IMR-90 (cell line): ENCODE data around the gene OR52W1. TPM values are rescaled to one million over a fixed set of nuclear protein-coding genes. Genes with fewer than 3 reads are reported as not detected.

ENCODE experiments used
- polyA plus RNA-seq, 3 experiments: library from polyadenylated mRNA; depleted of rRNA; stranded (reverse); fragments of >200 nt; gene quantifications; 2 replicates each; pipeline ENCODE4 v1.2.3, GENCODE V29; 2012; ENCODE audit warnings: low replicate concordance in 1 of 3
- total RNA-seq: library from RNA; depleted of rRNA; stranded (reverse); fragments of >200 nt; gene quantifications from 2 replicates; pipeline ENCODE4 v1.2.3, GENCODE V29; 2012; rRNA removed

The OR52W1 gene
- total and polyA plus RNA-seq, 2 of the 4 experiments (the other 2 are of a cell fraction), result not detected

Other genes starting within 250 kb of the OR52W1 start
- not detected in 2 replicates for gene OR56A5, start 230.7 kb upstream of the OR52W1 start, total RNA-seq
- not detected in 2 replicates for gene OR56A5, start 230.7 kb upstream of the OR52W1 start, polyA plus RNA-seq (2012; rRNA removed)
- not detected in 2 replicates for gene OR52L1, start 212.2 kb upstream of the OR52W1 start, total RNA-seq
- not detected in 2 replicates for gene OR52L1, start 212.2 kb upstream of the OR52W1 start, polyA plus RNA-seq (2012; rRNA removed)
- gene OR56A4, start 192.3 kb upstream of the OR52W1 start, total RNA-seq, result not detected in 2 replicates
- not detected in 2 replicates for gene OR56A4, start 192.3 kb upstream of the OR52W1 start, polyA plus RNA-seq (2012; rRNA removed)
- gene OR56A1, start 168.5 kb upstream of the OR52W1 start, total RNA-seq, result not detected in 2 replicates
- gene OR56A1, start 168.5 kb upstream of the OR52W1 start, polyA plus RNA-seq (2012; rRNA removed), result not detected in 2 replicates
- not detected in 2 replicates for gene OR56B4, start 91.5 kb upstream of the OR52W1 start, total RNA-seq
- gene OR56B4, start 91.5 kb upstream of the OR52W1 start, polyA plus RNA-seq (2012; rRNA removed), result not detected in 2 replicates
- gene OR52B2, start 28.9 kb upstream of the OR52W1 start, total RNA-seq, result not detected in 2 replicates
- gene OR52B2, start 28.9 kb upstream of the OR52W1 start, polyA plus RNA-seq (2012; rRNA removed), result not detected in 2 replicates
- not detected in 2 replicates for gene C11orf42, start 6.3 kb downstream of the OR52W1 start, total RNA-seq
- not detected in 2 replicates for gene C11orf42, start 6.3 kb downstream of the OR52W1 start, polyA plus RNA-seq (2012; rRNA removed)
- 4.7 and 5.9 TPM in 2 replicates for gene FHIP1B, start 35.4 kb downstream of the OR52W1 start, total RNA-seq
- gene FHIP1B, start 35.4 kb downstream of the OR52W1 start, polyA plus RNA-seq (2012; rRNA removed), result 28.1 and 30.2 TPM in 2 replicates
- under 0.01 TPM in 1 of 2 replicates, not detected in the other for gene CNGA4, start 39.9 kb downstream of the OR52W1 start, total RNA-seq
- 0.07 and 0.12 TPM in 2 replicates for gene CNGA4, start 39.9 kb downstream of the OR52W1 start, polyA plus RNA-seq (2012; rRNA removed)
- gene CCKBR, start 60.6 kb downstream of the OR52W1 start, total RNA-seq, result not detected in 2 replicates
- gene CCKBR, start 60.6 kb downstream of the OR52W1 start, polyA plus RNA-seq (2012; rRNA removed), result not detected in 2 replicates
- gene CAVIN3, start 121.3 kb downstream of the OR52W1 start, total RNA-seq, result 112 and 116 TPM in 2 replicates
- 185 and 241 TPM in 2 replicates for gene CAVIN3, start 121.3 kb downstream of the OR52W1 start, polyA plus RNA-seq (2012; rRNA removed)
- 17.5 and 19.5 TPM in 2 replicates for gene SMPD1, start 191.2 kb downstream of the OR52W1 start, total RNA-seq
- gene SMPD1, start 191.2 kb downstream of the OR52W1 start, polyA plus RNA-seq (2012; rRNA removed), result 108 and 118 TPM in 2 replicates
- gene APBB1, start 219.9 kb downstream of the OR52W1 start, total RNA-seq, result 39.4 and 40.3 TPM in 2 replicates
- gene APBB1, start 219.9 kb downstream of the OR52W1 start, polyA plus RNA-seq (2012; rRNA removed), result 44.1 and 45.7 TPM in 2 replicates
- 0.36 and 0.56 TPM in 2 replicates for gene HPX, start 241.8 kb downstream of the OR52W1 start, total RNA-seq
- 1.4 and 1.5 TPM in 2 replicates for gene HPX, start 241.8 kb downstream of the OR52W1 start, polyA plus RNA-seq (2012; rRNA removed)